ENCODE data around the gene PLCZ1.

DNA sequence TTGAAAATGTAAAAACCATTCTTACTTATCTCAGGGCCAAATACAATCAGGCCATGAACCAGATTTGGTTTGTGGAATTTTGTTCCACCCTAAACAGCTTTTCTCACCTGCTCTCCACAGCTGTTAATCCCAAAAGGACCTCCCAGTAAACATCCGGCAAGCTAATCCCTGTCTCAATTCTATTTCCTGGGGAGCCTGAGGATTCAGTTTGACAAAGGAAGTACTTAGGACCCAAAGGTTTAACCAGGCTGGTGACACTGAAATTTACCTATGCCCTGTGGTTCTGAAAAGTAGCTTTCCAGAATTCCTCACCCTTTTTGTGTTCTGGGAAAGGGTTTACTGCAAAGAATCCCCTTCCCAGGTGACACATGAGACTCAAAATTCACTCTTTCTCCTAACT lies 15.1 kb upstream of the PLCZ1 start:
- TF ChIP-seq, protein P1, sequence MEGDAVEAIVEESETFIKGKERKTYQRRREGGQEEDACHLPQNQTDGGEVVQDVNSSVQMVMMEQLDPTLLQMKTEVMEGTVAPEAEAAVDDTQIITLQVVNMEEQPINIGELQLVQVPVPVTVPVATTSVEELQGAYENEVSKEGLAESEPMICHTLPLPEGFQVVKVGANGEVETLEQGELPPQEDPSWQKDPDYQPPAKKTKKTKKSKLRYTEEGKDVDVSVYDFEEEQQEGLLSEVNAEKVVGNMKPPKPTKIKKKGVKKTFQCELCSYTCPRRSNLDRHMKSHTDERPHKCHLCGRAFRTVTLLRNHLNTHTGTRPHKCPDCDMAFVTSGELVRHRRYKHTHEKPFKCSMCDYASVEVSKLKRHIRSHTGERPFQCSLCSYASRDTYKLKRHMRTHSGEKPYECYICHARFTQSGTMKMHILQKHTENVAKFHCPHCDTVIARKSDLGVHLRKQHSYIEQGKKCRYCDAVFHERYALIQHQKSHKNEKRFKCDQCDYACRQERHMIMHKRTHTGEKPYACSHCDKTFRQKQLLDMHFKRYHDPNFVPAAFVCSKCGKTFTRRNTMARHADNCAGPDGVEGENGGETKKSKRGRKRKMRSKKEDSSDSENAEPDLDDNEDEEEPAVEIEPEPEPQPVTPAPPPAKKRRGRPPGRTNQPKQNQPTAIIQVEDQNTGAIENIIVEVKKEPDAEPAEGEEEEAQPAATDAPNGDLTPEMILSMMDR (IDR thresholded peaks at IDR 0.05; ENCODE audit: low read depth, low read length): no peak
- TF ChIP-seq POLR2A (IDR thresholded peaks at IDR 0.05; ENCODE audit: extremely low read depth, insufficient read length): no peak

Measured in NB4 (cell line).